Osteoblast (primary cell): ENCODE measurements around the gene TMPRSS5. TPM values are rescaled to one million over a fixed set of nuclear protein-coding genes. Genes with fewer than 3 reads are reported as not detected.

Source experiments
- DNase-seq: peaks from one replicate; pipeline ENCODE4 v3.0.0; 2011; ENCODE audit warnings: low spot score, mixed read lengths; ENCODE audit not compliant: insufficient read length; ENCODE audit errors: missing footprints
- H2AFZ ChIP-seq: 2 replicates; pipeline ENCODE4 v1.6.0; 2011; ENCODE audit warnings: mild to moderate bottlenecking, low read length
- H3K27ac ChIP-seq: 2 replicates; pipeline ENCODE4 v1.5.1; 2011; ENCODE audit warnings: mild to moderate bottlenecking, low read depth, low read length, moderate library complexity
- H3K27me3 ChIP-seq: 2 replicates; pipeline ENCODE4 v1.6.0; 2012; ENCODE audit warnings: mild to moderate bottlenecking, control low read depth, inconsistent platforms, low read length, moderate library complexity; ENCODE audit not compliant: insufficient read depth
- H3K36me3 ChIP-seq: 2 replicates; pipeline ENCODE4 v1.5.1; 2011; ENCODE audit warnings: mild to moderate bottlenecking, low read length, control low read depth, moderate library complexity; ENCODE audit not compliant: insufficient read depth
- H3K4me1 ChIP-seq: 2 replicates; pipeline ENCODE4 v1.5.1; 2011; ENCODE audit warnings: mild to moderate bottlenecking, low read length, control low read depth, moderate library complexity; ENCODE audit not compliant: insufficient read depth
- H3K4me2 ChIP-seq: 2 replicates; pipeline ENCODE4 v1.6.0; 2011; ENCODE audit warnings: mild to moderate bottlenecking, low read length; ENCODE audit not compliant: insufficient read depth
- H3K4me3 ChIP-seq: fragments of 200-600 bp; sonication (generic); 3 replicates; pipeline ENCODE4 v1.5.1; 2012; ENCODE audit warnings: mild to moderate bottlenecking, low read length, inconsistent platforms; ENCODE audit not compliant: insufficient read depth
- H3K79me2 ChIP-seq: 2 replicates; pipeline ENCODE4 v1.6.0; 2012; ENCODE audit warnings: mild to moderate bottlenecking, low read length, control low read depth, inconsistent platforms; ENCODE audit not compliant: insufficient read depth
- H3K9me3 ChIP-seq: 2 replicates; pipeline ENCODE4 v1.5.1; 2011; ENCODE audit warnings: low read depth, low read length, control low read depth
- H4K20me1 ChIP-seq: 2 replicates; pipeline ENCODE4 v1.6.0; 2012; ENCODE audit warnings: mild to moderate bottlenecking, low read length, control low read depth; ENCODE audit not compliant: insufficient read depth
- CTCF ChIP-seq: IDR thresholded peaks from 2 replicates; pipeline ENCODE4 v1.5.1; 2011; ENCODE audit warnings: mild to moderate bottlenecking, low read depth, low read length, moderate library complexity; ENCODE audit errors: extremely low read depth
- total RNA-seq: library from RNA; depleted of rRNA; stranded (reverse); fragments of >200 nt; gene quantifications from 2 replicates; pipeline ENCODE4 v1.2.3, GENCODE V29; 2012

Gene TMPRSS5
- total RNA-seq, 1 donor, result 0.36 TPM

- Histone ChIP-seq H3K9me3 (no peaks in the 10 kb centered on the region), H3K36me3 (no peaks in the 10 kb centered on the region), H3K27ac (no peak overlapping the region), H3K4me1 (peaks cover 5% of the 10 kb centered on the region), H2AFZ (no peak overlapping the region), H3K79me2 (no peaks in the 10 kb centered on the region), H3K4me2 (no peak overlapping the region), H3K27me3 (no peaks in the 10 kb centered on the region), H4K20me1 (no peaks in the 10 kb centered on the region), H3K4me3 (no peak overlapping the region)
- DNase-seq, result no peak
- TF ChIP-seq CTCF, result no peak
Observed at GRCh38 chr11:113698515-113698914, 7.6 kb downstream of the TMPRSS5 start.

GRCh38 chr11:113697756-113698407 lies 8.2 kb downstream of the TMPRSS5 start:
- no peaks in the 10 kb centered on the region for H3K9me3 ChIP-seq
- peaks cover 5% of the 10 kb centered on the region for H3K4me1 ChIP-seq
- no peaks in the 10 kb centered on the region for H3K27me3 ChIP-seq
- H3K36me3 ChIP-seq, result no peaks in the 10 kb centered on the region
- H3K4me3 ChIP-seq, result no peak overlapping the region
- no peak overlapping the region for H2AFZ ChIP-seq
- no peak for TF ChIP-seq CTCF
- no peaks in the 10 kb centered on the region for H4K20me1 ChIP-seq
- no peak overlapping the region for H3K27ac ChIP-seq
- no peaks in the 10 kb centered on the region for H3K79me2 ChIP-seq
- DNase-seq, result peak; percentile 70
- H3K4me2 ChIP-seq, result no peak overlapping the region

- no peak for TF ChIP-seq CTCF
- H3K9me3 ChIP-seq, result no peaks in the 10 kb centered on the region
- no peak overlapping the region for H3K27ac ChIP-seq
- no peak overlapping the region for H3K4me2 ChIP-seq
- H3K79me2 ChIP-seq, result no peaks in the 10 kb centered on the region
- no peaks in the 10 kb centered on the region for H3K36me3 ChIP-seq
- no peak overlapping the region for H2AFZ ChIP-seq
- H3K4me1 ChIP-seq, result peaks cover 5% of the 10 kb centered on the region
- no peaks in the 10 kb centered on the region for H4K20me1 ChIP-seq
- DNase-seq, result peak; percentile 60
- no peaks in the 10 kb centered on the region for H3K27me3 ChIP-seq
- H3K4me3 ChIP-seq, result no peak overlapping the region
Observed at GRCh38 chr11:113697111-113697510, 9.0 kb downstream of the TMPRSS5 start.

GRCh38 chr11:113695207-113695606 lies 10.9 kb downstream of the TMPRSS5 start:
- no peaks in the 10 kb centered on the region for H3K27me3 ChIP-seq
- no peaks in the 10 kb centered on the region for H3K36me3 ChIP-seq
- no peak overlapping the region for H2AFZ ChIP-seq
- no peak for TF ChIP-seq CTCF
- H4K20me1 ChIP-seq, result no peaks in the 10 kb centered on the region
- no peak overlapping the region for H3K4me2 ChIP-seq
- peak; percentile 64 for DNase-seq
- H3K79me2 ChIP-seq, result no peaks in the 10 kb centered on the region
- no peak overlapping the region for H3K4me3 ChIP-seq
- no peaks in the 10 kb centered on the region for H3K9me3 ChIP-seq
- peaks cover 15% of the 10 kb centered on the region for H3K4me1 ChIP-seq
- no peak overlapping the region for H3K27ac ChIP-seq
